ENCODE data around the gene ANAPC2.
A peak's percentile ranks its signal among the peaks of the same experiment; 100 is the strongest.

ANAPC2 gene

GRCh38 chr9:137130176-137130755 is 58.1 kb downstream of the ANAPC2 start:
- peak overlapping the region; percentile 89 for H3K4me3 ChIP-seq (ENCODE audit: low read depth, low read length)
- peak; percentile 49 for DNase-seq (ENCODE audit: low read depth)
- TF ChIP-seq CTCF (IDR thresholded peaks at IDR 0.05; ENCODE audit: low read depth, low read length) = no peak

GRCh38 chr9:137129456-137130175 is 58.7 kb downstream of the ANAPC2 start:
- DNase-seq (ENCODE audit: low read depth) = peak; percentile 94
- peak; percentile 88 for TF ChIP-seq POLR2A (IDR thresholded peaks at IDR 0.05; ENCODE audit: extremely low read depth, insufficient read length)
- TF ChIP-seq CTCF (IDR thresholded peaks at IDR 0.05; ENCODE audit: low read depth, low read length) = no peak
- TF ChIP-seq, protein P1, sequence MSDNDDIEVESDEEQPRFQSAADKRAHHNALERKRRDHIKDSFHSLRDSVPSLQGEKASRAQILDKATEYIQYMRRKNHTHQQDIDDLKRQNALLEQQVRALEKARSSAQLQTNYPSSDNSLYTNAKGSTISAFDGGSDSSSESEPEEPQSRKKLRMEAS (IDR thresholded peaks at IDR 0.05; ENCODE audit: low read depth, low read length) = peak; percentile 80
- peak; percentile 79 for TF ChIP-seq MYC (IDR thresholded peaks at IDR 0.05; ENCODE audit: low read depth, low read length)
- H3K4me3 ChIP-seq (ENCODE audit: low read depth, low read length) = peak overlapping the region; percentile 89

DNA sequence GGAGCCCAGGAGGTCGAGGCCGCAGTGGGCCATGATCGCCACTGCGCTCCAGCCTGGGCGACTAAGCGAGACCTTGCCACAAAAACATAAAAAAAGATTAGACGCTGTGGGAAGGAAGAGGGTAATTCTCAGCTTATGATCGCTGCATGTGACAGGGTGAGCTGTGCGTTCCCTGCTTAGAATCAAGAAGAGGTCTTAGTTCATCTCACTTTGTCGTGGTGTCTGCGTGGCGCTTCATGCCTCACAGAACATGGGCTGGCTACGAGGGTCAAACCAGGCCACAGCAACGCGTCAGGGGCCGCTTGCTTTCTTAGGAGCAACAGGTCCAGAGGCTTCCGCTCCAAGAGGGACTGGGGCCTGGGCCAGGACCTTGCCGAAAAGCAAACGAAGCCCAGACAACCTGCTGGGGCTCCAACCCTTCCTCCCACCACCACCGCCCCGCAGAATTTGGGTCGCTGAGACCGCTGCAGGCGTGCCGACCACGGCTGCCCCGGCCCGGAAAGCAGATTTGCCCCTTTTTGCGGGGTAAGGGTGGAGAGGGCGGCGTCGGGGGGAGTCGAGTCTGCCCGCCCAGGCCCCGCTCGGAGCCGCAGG is 59.4 kb downstream of the ANAPC2 start:
- peak; percentile 69 for DNase-seq (ENCODE audit: low read depth)
- TF ChIP-seq MYC (IDR thresholded peaks at IDR 0.05; ENCODE audit: low read depth, low read length) = peak; percentile 18; the same call in 1 of the 2 replicates
- no peak for TF ChIP-seq CTCF (IDR thresholded peaks at IDR 0.05; ENCODE audit: low read depth, low read length)
- TF ChIP-seq, protein P1 (IDR thresholded peaks at IDR 0.05; ENCODE audit: low read depth, low read length) = peak; percentile 36; the same call in 1 of the 2 replicates
- no peak for TF ChIP-seq POLR2A (IDR thresholded peaks at IDR 0.05; ENCODE audit: extremely low read depth, insufficient read length)
- peak overlapping the region; percentile 89 for H3K4me3 ChIP-seq (ENCODE audit: low read depth, low read length)

DNA sequence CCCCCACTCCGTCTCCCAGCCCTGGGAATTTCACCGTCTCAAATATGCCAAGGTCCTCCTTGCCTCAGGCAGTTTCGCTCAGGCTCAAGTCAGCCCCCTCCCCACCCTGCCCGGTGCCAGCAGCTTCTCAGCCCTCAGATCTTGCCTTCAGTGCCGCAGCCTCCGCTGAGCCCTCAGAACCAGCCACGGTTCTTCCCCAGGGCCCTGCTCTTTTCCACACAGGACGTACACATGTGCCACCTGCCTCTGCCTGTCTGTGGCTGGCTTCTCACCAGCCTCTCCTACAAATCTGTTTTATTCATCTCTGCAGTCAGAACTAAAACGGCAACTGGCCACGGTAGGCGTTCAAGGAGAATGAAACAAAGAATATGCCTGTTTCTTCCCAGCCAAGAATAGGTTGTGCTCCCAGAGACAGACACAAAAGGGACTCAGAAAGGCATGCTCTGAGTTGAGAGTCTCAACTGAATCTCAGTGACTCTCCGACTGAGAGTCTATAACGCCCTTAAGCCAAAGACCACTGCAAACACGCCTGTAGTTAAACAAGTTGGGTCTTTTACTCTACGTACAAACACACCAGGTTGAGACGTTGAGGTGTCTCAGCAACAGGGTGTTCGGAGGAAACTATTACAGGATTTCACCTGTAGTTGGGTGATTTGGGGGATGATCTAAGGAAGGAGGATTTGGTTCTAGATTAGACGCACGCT is 60.0 kb downstream of the ANAPC2 start:
- peak overlapping the region; percentile 89 for H3K4me3 ChIP-seq (ENCODE audit: low read depth, low read length)
- peak; percentile 49 for DNase-seq (ENCODE audit: low read depth)
- TF ChIP-seq, protein P1 (IDR thresholded peaks at IDR 0.05; ENCODE audit: low read depth, low read length) = no peak
- TF ChIP-seq POLR2A (IDR thresholded peaks at IDR 0.05; ENCODE audit: extremely low read depth, insufficient read length) = no peak
- no peak for TF ChIP-seq MYC (IDR thresholded peaks at IDR 0.05; ENCODE audit: low read depth, low read length)
- TF ChIP-seq CTCF (IDR thresholded peaks at IDR 0.05; ENCODE audit: low read depth, low read length) = no peak

DNA sequence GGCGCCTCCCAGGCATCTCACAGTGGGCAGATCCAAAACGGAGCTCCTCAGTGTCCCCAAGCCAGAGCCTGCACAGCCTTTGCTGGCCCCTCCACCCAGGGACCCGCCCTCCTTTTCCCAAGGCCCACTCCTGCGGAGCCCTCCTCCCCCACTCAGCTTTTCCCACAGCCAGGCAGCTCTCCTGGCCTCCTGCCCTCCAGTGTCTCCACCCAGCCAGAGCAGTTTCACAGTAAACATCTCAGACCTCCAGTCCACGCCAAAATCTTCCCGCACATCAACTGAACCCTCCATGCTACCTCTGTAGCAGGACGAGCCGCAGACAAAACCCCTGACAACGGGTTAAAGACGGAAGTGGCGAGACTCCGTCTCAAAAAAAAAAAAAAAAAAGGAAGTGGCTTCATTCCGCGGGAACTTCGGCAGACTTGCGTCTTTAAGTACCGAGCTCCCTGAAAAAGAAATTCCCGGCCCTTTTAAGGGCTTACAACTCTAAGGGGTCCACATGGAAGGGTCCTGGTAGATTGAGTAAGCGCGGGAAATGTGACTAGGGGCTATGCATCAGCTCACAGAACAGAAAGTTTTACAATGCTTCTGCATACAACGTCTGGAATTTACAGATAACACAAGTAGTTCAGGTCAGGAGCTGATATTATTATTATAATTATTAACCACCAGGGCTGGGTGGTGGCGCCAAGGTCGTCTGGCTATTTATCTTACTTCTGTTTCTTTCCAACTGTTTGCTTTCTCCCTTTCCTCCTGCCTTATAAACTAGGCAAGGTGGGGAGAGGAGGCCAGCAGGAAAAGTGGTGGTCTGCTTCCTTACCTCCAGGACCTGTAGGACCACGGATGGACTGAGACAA is 60.8 kb downstream of the ANAPC2 start:
- peak overlapping the region; percentile 89 for H3K4me3 ChIP-seq (ENCODE audit: low read depth, low read length)
- peak; percentile 25 for TF ChIP-seq POLR2A (IDR thresholded peaks at IDR 0.05; ENCODE audit: extremely low read depth, insufficient read length)
- peak; percentile 55; the same call in 1 of the 2 replicates for TF ChIP-seq MYC (IDR thresholded peaks at IDR 0.05; ENCODE audit: low read depth, low read length)
- TF ChIP-seq, protein P1 (IDR thresholded peaks at IDR 0.05; ENCODE audit: low read depth, low read length) = peak; percentile 38; the same call in 1 of the 2 replicates
- TF ChIP-seq CTCF (IDR thresholded peaks at IDR 0.05; ENCODE audit: low read depth, low read length) = no peak
- DNase-seq (ENCODE audit: low read depth) = peak; percentile 86
